Testis (tissue), 2 donors: Measurements from ENCODE around the gene IL7R.

Experiments
- POLR2A ChIP-seq: fragments of 450-650 bp; IDR thresholded peaks from one replicate; pipeline ENCODE4 v1.6.1; 2017; ENCODE audit warnings: antibody characterized with exemption, mild to moderate bottlenecking, moderate library complexity
- TF ChIP-seq, protein P1 (sequence below), 3 experiments: fragments of 450-650 bp in 2 of 3; fragments of 200-600 bp in 1 of 3; sonication (generic) in 1 of 3; IDR thresholded peaks; one replicate each; pipeline ENCODE4 v1.5.1; 2016 to 2019; ENCODE audit warnings: antibody characterized with exemption in 3 of 3, mild to moderate bottlenecking in 2 of 3, moderate library complexity in 1 of 3

DNA sequence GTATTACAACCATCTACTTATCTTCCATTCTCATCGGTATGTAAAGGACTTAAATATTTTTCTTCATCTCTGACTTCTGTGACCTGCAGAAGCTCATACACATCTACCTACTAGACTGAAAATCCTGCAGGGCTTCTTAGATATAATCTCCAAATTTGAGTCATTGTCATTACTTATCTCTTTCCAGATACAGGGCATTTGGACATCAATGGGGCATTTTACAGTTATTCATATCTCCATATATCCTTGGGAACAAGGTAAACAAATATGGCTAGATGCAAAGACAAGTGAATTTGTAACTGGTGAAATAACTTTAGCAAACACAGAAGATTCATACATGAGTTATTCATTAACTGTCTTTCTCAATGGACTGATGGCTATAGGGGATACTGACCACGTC, 37.7 kb upstream of the IL7R start:
- TF ChIP-seq, protein P1, sequence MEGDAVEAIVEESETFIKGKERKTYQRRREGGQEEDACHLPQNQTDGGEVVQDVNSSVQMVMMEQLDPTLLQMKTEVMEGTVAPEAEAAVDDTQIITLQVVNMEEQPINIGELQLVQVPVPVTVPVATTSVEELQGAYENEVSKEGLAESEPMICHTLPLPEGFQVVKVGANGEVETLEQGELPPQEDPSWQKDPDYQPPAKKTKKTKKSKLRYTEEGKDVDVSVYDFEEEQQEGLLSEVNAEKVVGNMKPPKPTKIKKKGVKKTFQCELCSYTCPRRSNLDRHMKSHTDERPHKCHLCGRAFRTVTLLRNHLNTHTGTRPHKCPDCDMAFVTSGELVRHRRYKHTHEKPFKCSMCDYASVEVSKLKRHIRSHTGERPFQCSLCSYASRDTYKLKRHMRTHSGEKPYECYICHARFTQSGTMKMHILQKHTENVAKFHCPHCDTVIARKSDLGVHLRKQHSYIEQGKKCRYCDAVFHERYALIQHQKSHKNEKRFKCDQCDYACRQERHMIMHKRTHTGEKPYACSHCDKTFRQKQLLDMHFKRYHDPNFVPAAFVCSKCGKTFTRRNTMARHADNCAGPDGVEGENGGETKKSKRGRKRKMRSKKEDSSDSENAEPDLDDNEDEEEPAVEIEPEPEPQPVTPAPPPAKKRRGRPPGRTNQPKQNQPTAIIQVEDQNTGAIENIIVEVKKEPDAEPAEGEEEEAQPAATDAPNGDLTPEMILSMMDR (IDR thresholded peaks at IDR 0.05): no peak
- TF ChIP-seq POLR2A: no peak
